GM23338 (cell line): ENCODE measurements around the gene EXOSC7.

Experiments used
- EZH2 ChIP-seq: fragments of 200-600 bp; sonication (generic); IDR thresholded peaks from one replicate; pipeline ENCODE4 v1.8.0; 2017; ENCODE audit warnings: antibody characterized with exemption, mild to moderate bottlenecking, low read depth; ENCODE audit not compliant: unreplicated experiment
- NANOG ChIP-seq: IDR thresholded peaks from 2 replicates; pipeline ENCODE4 v1.6.1; 2016; ENCODE audit warnings: antibody characterized with exemption, borderline replicate concordance
- POLR2AphosphoS5 ChIP-seq: IDR thresholded peaks from 2 replicates; pipeline ENCODE4 v1.6.1; 2016; ENCODE audit warnings: antibody characterized with exemption, low read depth
- TF ChIP-seq, protein P1 (sequence below), 2 experiments: fragments of 200-600 bp in 1 of 2; sonication (generic) in 1 of 2; conservative IDR thresholded peaks; 2 replicates each; pipeline versions ENCODE4 v1.5.1 to v1.6.1; 2016 to 2017; ENCODE audit warnings: antibody characterized with exemption in 2 of 2, low read depth in 2 of 2, mild to moderate bottlenecking in 2 of 2, moderate library complexity in 1 of 2
- TF ChIP-seq, protein P2 (sequence below): IDR thresholded peaks from one replicate; pipeline ENCODE4 v1.6.1; 2018; ENCODE audit warnings: antibody characterized with exemption; ENCODE audit not compliant: unreplicated experiment

DNA sequence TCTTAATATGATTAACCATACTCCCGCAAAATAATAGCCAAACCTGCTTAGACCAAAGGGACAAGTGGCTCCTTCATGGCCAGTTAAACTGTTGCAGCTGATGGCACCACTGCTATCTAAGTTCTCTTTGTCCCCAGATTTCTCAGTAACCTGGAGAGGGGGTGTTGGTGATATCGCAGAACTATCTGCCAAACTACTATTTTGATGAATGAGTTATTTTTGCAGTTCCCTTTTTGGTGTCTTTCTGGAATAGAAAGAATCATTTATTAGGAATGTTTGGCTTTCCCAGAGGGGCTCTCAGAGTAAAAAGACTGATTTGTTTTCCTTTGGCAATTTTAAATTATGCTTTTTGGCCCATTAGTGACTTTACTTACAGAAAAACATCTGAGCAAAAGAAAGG lies 83.1 kb downstream of the EXOSC7 start:
- TF ChIP-seq, protein P1, sequence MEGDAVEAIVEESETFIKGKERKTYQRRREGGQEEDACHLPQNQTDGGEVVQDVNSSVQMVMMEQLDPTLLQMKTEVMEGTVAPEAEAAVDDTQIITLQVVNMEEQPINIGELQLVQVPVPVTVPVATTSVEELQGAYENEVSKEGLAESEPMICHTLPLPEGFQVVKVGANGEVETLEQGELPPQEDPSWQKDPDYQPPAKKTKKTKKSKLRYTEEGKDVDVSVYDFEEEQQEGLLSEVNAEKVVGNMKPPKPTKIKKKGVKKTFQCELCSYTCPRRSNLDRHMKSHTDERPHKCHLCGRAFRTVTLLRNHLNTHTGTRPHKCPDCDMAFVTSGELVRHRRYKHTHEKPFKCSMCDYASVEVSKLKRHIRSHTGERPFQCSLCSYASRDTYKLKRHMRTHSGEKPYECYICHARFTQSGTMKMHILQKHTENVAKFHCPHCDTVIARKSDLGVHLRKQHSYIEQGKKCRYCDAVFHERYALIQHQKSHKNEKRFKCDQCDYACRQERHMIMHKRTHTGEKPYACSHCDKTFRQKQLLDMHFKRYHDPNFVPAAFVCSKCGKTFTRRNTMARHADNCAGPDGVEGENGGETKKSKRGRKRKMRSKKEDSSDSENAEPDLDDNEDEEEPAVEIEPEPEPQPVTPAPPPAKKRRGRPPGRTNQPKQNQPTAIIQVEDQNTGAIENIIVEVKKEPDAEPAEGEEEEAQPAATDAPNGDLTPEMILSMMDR (conservative IDR thresholded peaks at IDR 0.05; ENCODE audit: low read depth in 2 of 2), result no peak
- TF ChIP-seq, protein P2, sequence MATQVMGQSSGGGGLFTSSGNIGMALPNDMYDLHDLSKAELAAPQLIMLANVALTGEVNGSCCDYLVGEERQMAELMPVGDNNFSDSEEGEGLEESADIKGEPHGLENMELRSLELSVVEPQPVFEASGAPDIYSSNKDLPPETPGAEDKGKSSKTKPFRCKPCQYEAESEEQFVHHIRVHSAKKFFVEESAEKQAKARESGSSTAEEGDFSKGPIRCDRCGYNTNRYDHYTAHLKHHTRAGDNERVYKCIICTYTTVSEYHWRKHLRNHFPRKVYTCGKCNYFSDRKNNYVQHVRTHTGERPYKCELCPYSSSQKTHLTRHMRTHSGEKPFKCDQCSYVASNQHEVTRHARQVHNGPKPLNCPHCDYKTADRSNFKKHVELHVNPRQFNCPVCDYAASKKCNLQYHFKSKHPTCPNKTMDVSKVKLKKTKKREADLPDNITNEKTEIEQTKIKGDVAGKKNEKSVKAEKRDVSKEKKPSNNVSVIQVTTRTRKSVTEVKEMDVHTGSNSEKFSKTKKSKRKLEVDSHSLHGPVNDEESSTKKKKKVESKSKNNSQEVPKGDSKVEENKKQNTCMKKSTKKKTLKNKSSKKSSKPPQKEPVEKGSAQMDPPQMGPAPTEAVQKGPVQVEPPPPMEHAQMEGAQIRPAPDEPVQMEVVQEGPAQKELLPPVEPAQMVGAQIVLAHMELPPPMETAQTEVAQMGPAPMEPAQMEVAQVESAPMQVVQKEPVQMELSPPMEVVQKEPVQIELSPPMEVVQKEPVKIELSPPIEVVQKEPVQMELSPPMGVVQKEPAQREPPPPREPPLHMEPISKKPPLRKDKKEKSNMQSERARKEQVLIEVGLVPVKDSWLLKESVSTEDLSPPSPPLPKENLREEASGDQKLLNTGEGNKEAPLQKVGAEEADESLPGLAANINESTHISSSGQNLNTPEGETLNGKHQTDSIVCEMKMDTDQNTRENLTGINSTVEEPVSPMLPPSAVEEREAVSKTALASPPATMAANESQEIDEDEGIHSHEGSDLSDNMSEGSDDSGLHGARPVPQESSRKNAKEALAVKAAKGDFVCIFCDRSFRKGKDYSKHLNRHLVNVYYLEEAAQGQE, result no peak
- TF ChIP-seq POLR2AphosphoS5, result no peak
- no peak for TF ChIP-seq EZH2
- no peak for TF ChIP-seq NANOG
